Measurements from ENCODE around the gene RALY. TPM values are rescaled to one million over a fixed set of nuclear protein-coding genes. Genes with fewer than 3 reads are reported as not detected.

RALY gene
- polyA plus RNA-seq, 2 of the 4 experiments (the other 2 are of a cell fraction): 63.4 to 102 TPM

GRCh38 chr20:34008477-34008876, 14.8 kb downstream of the RALY start:
- ChIA-PET POLR2A (no interaction called here), CTCF (interaction anchor here (1.9 kb wide), 1 partner anchor 32 kb away, joined by 6 read pairs; no protein-coding TSS in a partner anchor)
- WGBS (ENCODE audit: missing lambda C conversion rate): 96% methylated on average over 1 of the region's 1 CpG
- Histone ChIP-seq H3K4me3 (no peak overlapping the region), H3K27ac (no peak overlapping the region), H3K4me2 (no peak overlapping the region), H3K9me3 (no peaks in the 10 kb centered on the region), H3K4me1 (0 out of 3 replicates have a peak, but pooled peaks cover 3% of the 10 kb centered on the region)
- DNase-seq (ENCODE audit: low read depth in 1 of 2, low spot score in 1 of 2) (no peak), ATAC-seq (no peak), FAIRE-seq (no peak)
- TF ChIP-seq TFCP2L1 (CRISPR knock-in tag; IDR thresholded peaks at IDR 0.05): no peak
- no peak for TF ChIP-seq FOSL2 (IDR thresholded peaks at IDR 0.05)
- no peak for TF ChIP-seq FOSL2 (CRISPR knock-in tag; IDR thresholded peaks at IDR 0.05)
- TF ChIP-seq NFE2L2 (conservative IDR thresholded peaks at IDR 0.05; ENCODE audit: low read length): no peak
- no peak for TF ChIP-seq POLR2AphosphoS2 (conservative IDR thresholded peaks at IDR 0.05; ENCODE audit: low read length)
- TF ChIP-seq, protein P1, sequence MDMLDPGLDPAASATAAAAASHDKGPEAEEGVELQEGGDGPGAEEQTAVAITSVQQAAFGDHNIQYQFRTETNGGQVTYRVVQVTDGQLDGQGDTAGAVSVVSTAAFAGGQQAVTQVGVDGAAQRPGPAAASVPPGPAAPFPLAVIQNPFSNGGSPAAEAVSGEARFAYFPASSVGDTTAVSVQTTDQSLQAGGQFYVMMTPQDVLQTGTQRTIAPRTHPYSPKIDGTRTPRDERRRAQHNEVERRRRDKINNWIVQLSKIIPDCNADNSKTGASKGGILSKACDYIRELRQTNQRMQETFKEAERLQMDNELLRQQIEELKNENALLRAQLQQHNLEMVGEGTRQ (IDR thresholded peaks at IDR 0.05): no peak
- no peak for TF ChIP-seq NR3C1 (IDR thresholded peaks at IDR 0.05)
- TF ChIP-seq EHMT2 (IDR thresholded peaks at IDR 0.05; ENCODE audit: low read depth): no peak
- TF ChIP-seq EP300 (IDR thresholded peaks at IDR 0.05): no peak
- no peak for TF ChIP-seq HDAC2 (IDR thresholded peaks at IDR 0.05)
- TF ChIP-seq ZFP36 (IDR thresholded peaks at IDR 0.05; ENCODE audit: borderline replicate concordance, partially characterized antibody): no peak
- TF ChIP-seq HOXB5 (CRISPR knock-in tag; IDR thresholded peaks at IDR 0.05): no peak
- TF ChIP-seq RFX5 (IDR thresholded peaks at IDR 0.05): no peak
- TF ChIP-seq, protein P2, sequence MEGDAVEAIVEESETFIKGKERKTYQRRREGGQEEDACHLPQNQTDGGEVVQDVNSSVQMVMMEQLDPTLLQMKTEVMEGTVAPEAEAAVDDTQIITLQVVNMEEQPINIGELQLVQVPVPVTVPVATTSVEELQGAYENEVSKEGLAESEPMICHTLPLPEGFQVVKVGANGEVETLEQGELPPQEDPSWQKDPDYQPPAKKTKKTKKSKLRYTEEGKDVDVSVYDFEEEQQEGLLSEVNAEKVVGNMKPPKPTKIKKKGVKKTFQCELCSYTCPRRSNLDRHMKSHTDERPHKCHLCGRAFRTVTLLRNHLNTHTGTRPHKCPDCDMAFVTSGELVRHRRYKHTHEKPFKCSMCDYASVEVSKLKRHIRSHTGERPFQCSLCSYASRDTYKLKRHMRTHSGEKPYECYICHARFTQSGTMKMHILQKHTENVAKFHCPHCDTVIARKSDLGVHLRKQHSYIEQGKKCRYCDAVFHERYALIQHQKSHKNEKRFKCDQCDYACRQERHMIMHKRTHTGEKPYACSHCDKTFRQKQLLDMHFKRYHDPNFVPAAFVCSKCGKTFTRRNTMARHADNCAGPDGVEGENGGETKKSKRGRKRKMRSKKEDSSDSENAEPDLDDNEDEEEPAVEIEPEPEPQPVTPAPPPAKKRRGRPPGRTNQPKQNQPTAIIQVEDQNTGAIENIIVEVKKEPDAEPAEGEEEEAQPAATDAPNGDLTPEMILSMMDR (IDR thresholded peaks at IDR 0.05): no peak
- no peak for TF ChIP-seq CBX2 (IDR thresholded peaks at IDR 0.05; ENCODE audit: borderline replicate concordance, low read depth)
- no peak for TF ChIP-seq HEYL (CRISPR knock-in tag; IDR thresholded peaks at IDR 0.05)

DNA sequence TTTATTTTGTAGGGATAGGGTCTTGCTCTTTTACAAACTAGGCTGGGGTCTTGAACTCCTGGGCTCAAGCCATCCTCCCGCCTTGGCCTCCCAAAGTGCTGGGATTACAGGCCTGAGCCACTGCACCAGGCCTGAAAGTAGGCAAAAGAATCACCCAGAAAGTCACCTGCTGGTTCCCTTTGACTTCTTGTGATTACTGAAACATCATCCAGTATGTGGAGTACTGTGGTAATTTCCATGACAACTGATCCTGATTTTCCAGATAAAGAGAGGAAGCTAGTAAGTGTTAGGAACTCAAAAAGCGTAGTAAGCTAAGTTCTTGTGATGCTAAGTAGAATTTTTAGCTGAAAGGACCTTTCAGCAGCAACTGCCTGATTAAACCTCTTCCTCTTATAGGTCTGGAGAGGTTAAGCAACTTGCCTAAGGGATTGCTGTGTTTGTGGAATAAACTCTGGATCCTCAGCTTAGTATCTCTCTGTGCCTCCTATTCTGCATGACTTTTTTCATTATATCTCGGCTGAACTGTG, 16.8 kb downstream of the RALY start:
- Histone ChIP-seq H3K4me3 (no peak overlapping the region), H3K4me1 (peaks cover 9% of the 10 kb centered on the region), H3K4me2 (no peak overlapping the region), H3K9me3 (no peaks in the 10 kb centered on the region), H3K27ac (no peak overlapping the region)
- ChIA-PET POLR2A (interaction anchor here (0.7 to 1.3 kb wide), 2 partner anchors 17 to 342 kb away, joined by 3 read pairs; partner anchors contain the start of gene RALY), CTCF (interaction anchor here (0.8 to 2.4 kb wide), 3 partner anchors 11 to 236 kb away, joined by 3 to 5 read pairs (median 3); no protein-coding TSS in a partner anchor)
- FAIRE-seq (no peak), DNase-seq (ENCODE audit: low read depth in 1 of 2, low spot score in 1 of 2) (no peak), ATAC-seq (no peak)
- TF ChIP-seq, protein P3, sequence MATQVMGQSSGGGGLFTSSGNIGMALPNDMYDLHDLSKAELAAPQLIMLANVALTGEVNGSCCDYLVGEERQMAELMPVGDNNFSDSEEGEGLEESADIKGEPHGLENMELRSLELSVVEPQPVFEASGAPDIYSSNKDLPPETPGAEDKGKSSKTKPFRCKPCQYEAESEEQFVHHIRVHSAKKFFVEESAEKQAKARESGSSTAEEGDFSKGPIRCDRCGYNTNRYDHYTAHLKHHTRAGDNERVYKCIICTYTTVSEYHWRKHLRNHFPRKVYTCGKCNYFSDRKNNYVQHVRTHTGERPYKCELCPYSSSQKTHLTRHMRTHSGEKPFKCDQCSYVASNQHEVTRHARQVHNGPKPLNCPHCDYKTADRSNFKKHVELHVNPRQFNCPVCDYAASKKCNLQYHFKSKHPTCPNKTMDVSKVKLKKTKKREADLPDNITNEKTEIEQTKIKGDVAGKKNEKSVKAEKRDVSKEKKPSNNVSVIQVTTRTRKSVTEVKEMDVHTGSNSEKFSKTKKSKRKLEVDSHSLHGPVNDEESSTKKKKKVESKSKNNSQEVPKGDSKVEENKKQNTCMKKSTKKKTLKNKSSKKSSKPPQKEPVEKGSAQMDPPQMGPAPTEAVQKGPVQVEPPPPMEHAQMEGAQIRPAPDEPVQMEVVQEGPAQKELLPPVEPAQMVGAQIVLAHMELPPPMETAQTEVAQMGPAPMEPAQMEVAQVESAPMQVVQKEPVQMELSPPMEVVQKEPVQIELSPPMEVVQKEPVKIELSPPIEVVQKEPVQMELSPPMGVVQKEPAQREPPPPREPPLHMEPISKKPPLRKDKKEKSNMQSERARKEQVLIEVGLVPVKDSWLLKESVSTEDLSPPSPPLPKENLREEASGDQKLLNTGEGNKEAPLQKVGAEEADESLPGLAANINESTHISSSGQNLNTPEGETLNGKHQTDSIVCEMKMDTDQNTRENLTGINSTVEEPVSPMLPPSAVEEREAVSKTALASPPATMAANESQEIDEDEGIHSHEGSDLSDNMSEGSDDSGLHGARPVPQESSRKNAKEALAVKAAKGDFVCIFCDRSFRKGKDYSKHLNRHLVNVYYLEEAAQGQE (IDR thresholded peaks at IDR 0.05): no peak
- TF ChIP-seq SMC3 (IDR thresholded peaks at IDR 0.05) (no peak), ZFP36 (IDR thresholded peaks at IDR 0.05; ENCODE audit: borderline replicate concordance, partially characterized antibody) (no peak), NR3C1 (IDR thresholded peaks at IDR 0.05) (no peak), POLR2AphosphoS2 (conservative IDR thresholded peaks at IDR 0.05; ENCODE audit: low read length) (no peak), HOXB5 (CRISPR knock-in tag; IDR thresholded peaks at IDR 0.05) (no peak), RNF2 (IDR thresholded peaks at IDR 0.05; ENCODE audit: borderline replicate concordance, low read depth) (no peak), RAD21 (conservative IDR thresholded peaks at IDR 0.05 in 1 of 2, IDR thresholded peaks at IDR 0.05 in 1 of 2) (no peak), KDM5A (IDR thresholded peaks at IDR 0.05) (no peak), CHD4 (IDR thresholded peaks at IDR 0.05; ENCODE audit: borderline replicate concordance) (no peak), CEBPB (IDR thresholded peaks at IDR 0.05) (no peak), PHF8 (IDR thresholded peaks at IDR 0.05; ENCODE audit: borderline replicate concordance, low read depth) (no peak)
- TF ChIP-seq, protein P2 (IDR thresholded peaks at IDR 0.05): no peak
- TF ChIP-seq, protein P1 (IDR thresholded peaks at IDR 0.05): no peak
- TF ChIP-seq, protein P4, sequence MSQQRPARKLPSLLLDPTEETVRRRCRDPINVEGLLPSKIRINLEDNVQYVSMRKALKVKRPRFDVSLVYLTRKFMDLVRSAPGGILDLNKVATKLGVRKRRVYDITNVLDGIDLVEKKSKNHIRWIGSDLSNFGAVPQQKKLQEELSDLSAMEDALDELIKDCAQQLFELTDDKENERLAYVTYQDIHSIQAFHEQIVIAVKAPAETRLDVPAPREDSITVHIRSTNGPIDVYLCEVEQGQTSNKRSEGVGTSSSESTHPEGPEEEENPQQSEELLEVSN (IDR thresholded peaks at IDR 0.05; ENCODE audit: borderline replicate concordance, low read depth): no peak
- WGBS (ENCODE audit: missing lambda C conversion rate): 87% methylated on average over 3 of the region's 3 CpGs
